ENCODE results near the gene PHYHD1. TPM values are rescaled to one million over a fixed set of nuclear protein-coding genes. Genes with fewer than 3 reads are reported as not detected.

The PHYHD1 gene
- total and polyA plus RNA-seq, 4 experiments from 2014 or later = 1.7 to 2.2 TPM; not detected in 2

- no peak for DNase-seq
- Mint-ChIP-seq H3K27me3 (no peaks in the 10 kb centered on the region), H3K4me1 (no peaks in the 10 kb centered on the region), H3K36me3 (no peaks in the 10 kb centered on the region), H3K9me3 (no peaks in the 10 kb centered on the region), H3K27ac (no peak overlapping the region), H3K4me3 (no peak overlapping the region)
- Histone ChIP-seq H3K36me3 (ENCODE audit: insufficient read depth, low read length) (no peaks in the 10 kb centered on the region), H3K9me3 (ENCODE audit: control insufficient read depth in 1 of 2, low read length in 2 of 2) (no peaks in the 10 kb centered on the region), H3K4me1 (ENCODE audit: insufficient read depth, low read length) (no peaks in the 10 kb centered on the region), H3K27ac (ENCODE audit: low read depth, low read length) (no peak overlapping the region), H3K4me3 (ENCODE audit: low read length in 2 of 2) (no peak overlapping the region), H3K27me3 (ENCODE audit: insufficient read depth, low read length) (no peaks in the 10 kb centered on the region)
- ChIA-PET POLR2A (ENCODE audit: partially characterized antibody) (no interaction called here), CTCF (ENCODE audit: partially characterized antibody) (interaction anchor here (1.0 to 1.6 kb wide), 2 partner anchors 70 to 116 kb away, joined by 5 to 6 read pairs; partner anchors contain the start of gene ENDOG)
- intact Hi-C loops (cut with micrococcal nuclease) = no loop called here
Observed at GRCh38 chr9:128933731-128934130, 12.9 kb downstream of the PHYHD1 start.

- ChIA-PET POLR2A (ENCODE audit: partially characterized antibody) (no interaction called here), CTCF (ENCODE audit: partially characterized antibody) (interaction anchor here (1.9 to 4.0 kb wide), 2 partner anchors 8 to 10 kb away, joined by 4 to 22 read pairs; no protein-coding TSS in a partner anchor)
- no peaks in the 10 kb centered on the region for H3K36me3 Mint-ChIP-seq
- H3K4me3 Mint-ChIP-seq = no peak overlapping the region
- Histone ChIP-seq H3K36me3 (ENCODE audit: insufficient read depth, low read length) (no peaks in the 10 kb centered on the region), H3K27me3 (ENCODE audit: insufficient read depth, low read length) (no peaks in the 10 kb centered on the region), H3K4me3 (ENCODE audit: low read length in 2 of 2) (no peak overlapping the region), H3K9me3 (ENCODE audit: control insufficient read depth in 1 of 2, low read length in 2 of 2) (no peaks in the 10 kb centered on the region), H3K27ac (ENCODE audit: low read depth, low read length) (no peak overlapping the region), H3K4me1 (ENCODE audit: insufficient read depth, low read length) (no peaks in the 10 kb centered on the region)
- no peak overlapping the region for H3K27ac Mint-ChIP-seq
- H3K9me3 Mint-ChIP-seq = no peaks in the 10 kb centered on the region
- intact Hi-C loops (cut with micrococcal nuclease) = no loop called here
- H3K27me3 Mint-ChIP-seq = no peaks in the 10 kb centered on the region
- H3K4me1 Mint-ChIP-seq = no peaks in the 10 kb centered on the region
- DNase-seq = no peak
Observed at GRCh38 chr9:128936171-128936865, 15.5 kb downstream of the PHYHD1 start.

GRCh38 chr9:128937310-128938165, 16.8 kb downstream of the PHYHD1 start:
- Histone ChIP-seq H3K4me1 (ENCODE audit: insufficient read depth, low read length) (no peaks in the 10 kb centered on the region), H3K27ac (ENCODE audit: low read depth, low read length) (no peak overlapping the region), H3K4me3 (ENCODE audit: low read length in 2 of 2) (no peak overlapping the region), H3K9me3 (ENCODE audit: control insufficient read depth in 1 of 2, low read length in 2 of 2) (no peaks in the 10 kb centered on the region), H3K27me3 (ENCODE audit: insufficient read depth, low read length) (no peaks in the 10 kb centered on the region), H3K36me3 (ENCODE audit: insufficient read depth, low read length) (no peaks in the 10 kb centered on the region)
- Mint-ChIP-seq H3K36me3 (no peaks in the 10 kb centered on the region), H3K9me3 (peaks cover 0 to 3% (median 0%) of the 10 kb centered on the region in 8 donors), H3K27ac (no peak overlapping the region), H3K4me1 (no peaks in the 10 kb centered on the region), H3K27me3 (no peaks in the 10 kb centered on the region), H3K4me3 (no peak overlapping the region)
- DNase-seq = no peak
- intact Hi-C loops (cut with micrococcal nuclease) = no loop called here
- ChIA-PET POLR2A (ENCODE audit: partially characterized antibody) (interaction anchor here (1.2 kb wide), 1 partner anchor 10 kb away, joined by 5 read pairs; the partner anchor contains the start of genes DOLK and NUP188), CTCF (ENCODE audit: partially characterized antibody) (interaction anchor here (0.9 to 4.0 kb wide), 2 partner anchors 9 to 289 kb away, joined by 4 to 22 read pairs; no protein-coding TSS in a partner anchor)

DNA sequence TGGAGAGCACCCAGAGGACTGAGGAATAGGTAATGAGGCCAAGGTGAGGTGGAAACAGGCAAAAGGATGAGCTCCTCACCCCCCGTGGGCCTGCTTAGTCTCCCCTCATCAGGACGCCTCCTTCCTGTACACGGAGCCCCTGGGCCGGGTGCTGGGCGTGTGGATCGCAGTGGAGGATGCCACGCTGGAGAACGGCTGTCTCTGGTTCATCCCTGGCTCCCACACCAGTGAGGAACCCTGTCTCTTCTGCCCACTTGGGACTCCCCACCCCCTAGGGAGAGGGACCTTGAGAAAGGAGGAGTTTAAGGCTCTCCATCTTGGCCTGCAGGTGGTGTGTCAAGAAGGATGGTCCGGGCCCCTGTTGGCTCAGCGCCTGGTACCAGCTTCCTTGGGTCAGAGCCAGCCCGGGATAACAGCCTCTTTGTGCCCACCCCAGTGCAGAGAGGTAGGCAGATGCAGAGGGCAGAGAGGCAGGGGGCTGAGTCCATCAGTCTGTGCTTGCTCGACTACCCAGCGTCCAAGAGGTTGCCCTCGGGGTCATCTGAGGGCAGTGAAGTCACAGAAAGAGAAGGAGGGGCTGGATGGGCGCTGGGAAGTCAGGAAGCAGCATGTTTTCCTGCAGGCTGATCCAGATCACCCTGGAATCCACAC, 19.6 kb downstream of the PHYHD1 start:
- no peaks in the 10 kb centered on the region for H3K27me3 Mint-ChIP-seq

GRCh38 chr9:128940946-128941755, 20.4 kb downstream of the PHYHD1 start:
- H3K27ac Mint-ChIP-seq = peak overlapping the region in 1 of 7 donors; percentile 29
- H3K4me3 ChIP-seq (ENCODE audit: low read length in 2 of 2) = no peak overlapping the region
- H3K9me3 Mint-ChIP-seq = peaks cover 0 to 4% (median 0%) of the 10 kb centered on the region in 8 donors
- DNase-seq = no peak
- H3K27me3 Mint-ChIP-seq = no peaks in the 10 kb centered on the region
- H3K36me3 ChIP-seq (ENCODE audit: insufficient read depth, low read length) = no peaks in the 10 kb centered on the region
- H3K9me3 ChIP-seq (ENCODE audit: control insufficient read depth in 1 of 2, low read length in 2 of 2) = no peaks in the 10 kb centered on the region
- intact Hi-C loops (cut with micrococcal nuclease) = no loop called here
- peaks cover 11% of the 10 kb centered on the region for H3K4me1 ChIP-seq (ENCODE audit: insufficient read depth, low read length)
- H3K4me1 Mint-ChIP-seq = peaks cover 4 to 14% (median 8%) of the 10 kb centered on the region in 4 donors
- H3K27ac ChIP-seq (ENCODE audit: low read depth, low read length) = no peak overlapping the region
- CTCF ChIA-PET (ENCODE audit: partially characterized antibody) = interaction anchor here (1.0 kb wide), 1 partner anchor 13 kb away, joined by 5 read pairs; no protein-coding TSS in a partner anchor
- H3K4me3 Mint-ChIP-seq = no peak overlapping the region
- H3K36me3 Mint-ChIP-seq = peaks cover 0 to 8% of the 10 kb centered on the region in 2 donors
- POLR2A ChIA-PET (ENCODE audit: partially characterized antibody) = no interaction called here
- no peaks in the 10 kb centered on the region for H3K27me3 ChIP-seq (ENCODE audit: insufficient read depth, low read length)

More for the DNA sequence above, 19.6 kb downstream of the PHYHD1 start:
- Mint-ChIP-seq H3K4me3 (no peak overlapping the region), H3K9me3 (peaks cover 0 to 4% (median 0%) of the 10 kb centered on the region in 8 donors), H3K36me3 (no peaks in the 10 kb centered on the region), H3K4me1 (peaks cover 0 to 7% (median under 1%) of the 10 kb centered on the region in 4 donors), H3K27ac (peak overlapping the region in 1 of 7 donors; percentile 70)
- Histone ChIP-seq H3K36me3 (ENCODE audit: insufficient read depth, low read length) (no peaks in the 10 kb centered on the region), H3K4me1 (ENCODE audit: insufficient read depth, low read length) (peaks cover 6% of the 10 kb centered on the region), H3K27me3 (ENCODE audit: insufficient read depth, low read length) (no peaks in the 10 kb centered on the region), H3K4me3 (ENCODE audit: low read length in 2 of 2) (no peak overlapping the region), H3K27ac (ENCODE audit: low read depth, low read length) (no peak overlapping the region), H3K9me3 (ENCODE audit: control insufficient read depth in 1 of 2, low read length in 2 of 2) (no peaks in the 10 kb centered on the region)
- ChIA-PET POLR2A (ENCODE audit: partially characterized antibody) (no interaction called here), CTCF (ENCODE audit: partially characterized antibody) (no interaction called here)
- no peak for DNase-seq
- intact Hi-C loops (cut with micrococcal nuclease) = no loop called here

DNA sequence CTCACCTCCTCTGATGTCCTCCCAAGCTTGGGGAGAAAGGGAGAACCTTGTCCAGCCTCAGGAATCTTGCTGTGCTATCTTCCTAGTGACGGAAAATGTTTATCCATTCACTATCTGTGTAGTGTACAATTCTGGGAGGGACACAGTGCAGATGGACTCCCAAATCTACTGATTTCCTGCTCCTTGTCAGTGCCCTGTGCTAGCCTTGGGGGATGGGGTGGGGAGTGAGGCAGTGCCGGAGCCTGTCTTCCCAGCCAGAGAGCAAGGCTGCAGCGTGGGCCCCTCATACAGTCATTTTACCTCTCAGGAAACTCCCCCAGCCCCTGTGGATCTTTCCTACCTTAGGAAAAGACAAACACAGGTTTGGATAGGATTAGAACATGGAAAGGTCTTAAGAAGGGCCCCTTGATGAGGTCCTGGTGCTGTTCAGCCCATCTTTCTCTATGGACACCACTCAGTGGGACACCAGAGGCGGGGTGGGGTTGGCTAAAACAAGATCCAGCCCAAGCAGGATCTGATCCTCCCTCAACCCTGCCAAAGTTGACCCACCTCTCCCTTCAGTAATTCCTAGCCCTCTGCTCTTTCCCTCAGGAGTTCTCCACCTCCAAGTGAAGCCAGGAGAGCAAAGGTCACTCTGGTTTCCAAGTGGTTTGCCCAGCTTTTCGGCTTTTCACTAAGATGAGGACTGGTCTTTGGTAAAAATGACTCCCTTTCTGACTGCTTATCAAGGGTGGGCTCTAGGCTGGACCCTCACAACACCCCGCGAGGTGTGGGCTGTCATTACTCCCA, 23.2 kb downstream of the PHYHD1 start:
- intact Hi-C loops (cut with micrococcal nuclease) = no loop called here
- H3K27ac Mint-ChIP-seq = peak overlapping the region in 1 of 7 donors; percentile 53
- peaks cover 0 to 4% (median 0%) of the 10 kb centered on the region in 8 donors for H3K9me3 Mint-ChIP-seq
- no peaks in the 10 kb centered on the region for H3K9me3 ChIP-seq (ENCODE audit: control insufficient read depth in 1 of 2, low read length in 2 of 2)
- H3K4me1 ChIP-seq (ENCODE audit: insufficient read depth, low read length) = peaks cover 29% of the 10 kb centered on the region
- no peaks in the 10 kb centered on the region for H3K27me3 ChIP-seq (ENCODE audit: insufficient read depth, low read length)
- H3K4me3 ChIP-seq (ENCODE audit: low read length in 2 of 2) = no peak overlapping the region
- DNase-seq = no peak
- no peak overlapping the region for H3K27ac ChIP-seq (ENCODE audit: low read depth, low read length)
- POLR2A ChIA-PET (ENCODE audit: partially characterized antibody) = no interaction called here
- H3K36me3 ChIP-seq (ENCODE audit: insufficient read depth, low read length) = no peaks in the 10 kb centered on the region
- H3K36me3 Mint-ChIP-seq = peaks cover 0 to 21% of the 10 kb centered on the region in 2 donors
- no peaks in the 10 kb centered on the region for H3K27me3 Mint-ChIP-seq
- CTCF ChIA-PET (ENCODE audit: partially characterized antibody) = no interaction called here
- H3K4me3 Mint-ChIP-seq = peak overlapping the region in 1 of 8 donors; percentile 26
- H3K4me1 Mint-ChIP-seq = peaks cover 13 to 37% (median 25%) of the 10 kb centered on the region in 4 donors
